ENCODE data around the gene SYNPO2.

The SYNPO2 gene

GRCh38 chr4:118995693-118996391, 107.2 kb downstream of the SYNPO2 start:
- TF ChIP-seq TAF1 (IDR thresholded peaks at IDR 0.05; ENCODE audit: borderline replicate concordance, insufficient read depth, low read length) (no peak), SIN3A (IDR thresholded peaks at IDR 0.05; ENCODE audit: borderline replicate concordance, insufficient read depth, low read length) (no peak), FOXP2 (optimal IDR thresholded peaks at IDR 0.05; ENCODE audit: borderline replicate concordance, extremely low read depth, extremely low read length, insufficient read depth) (no peak)

- TF ChIP-seq FOXP2 (optimal IDR thresholded peaks at IDR 0.05; ENCODE audit: borderline replicate concordance, extremely low read depth, extremely low read length, insufficient read depth) (no peak), TAF1 (IDR thresholded peaks at IDR 0.05; ENCODE audit: borderline replicate concordance, insufficient read depth, low read length) (no peak), SIN3A (IDR thresholded peaks at IDR 0.05; ENCODE audit: borderline replicate concordance, insufficient read depth, low read length) (no peak), POLR2AphosphoS5 (IDR thresholded peaks at IDR 0.05; ENCODE audit: low read depth, low read length) (no peak), REST (IDR thresholded peaks at IDR 0.05; ENCODE audit: insufficient read depth in 1 of 2, low read depth in 2 of 2, low read length in 2 of 2) (no peak)
Measured at GRCh38 chr4:118997601-118998000, 108.9 kb downstream of the SYNPO2 start.

GRCh38 chr4:118999919-119000318, 111.3 kb downstream of the SYNPO2 start:
- TF ChIP-seq SIN3A (IDR thresholded peaks at IDR 0.05; ENCODE audit: borderline replicate concordance, insufficient read depth, low read length) (no peak), REST (IDR thresholded peaks at IDR 0.05; ENCODE audit: insufficient read depth in 1 of 2, low read depth in 2 of 2, low read length in 2 of 2) (no peak), POLR2AphosphoS5 (IDR thresholded peaks at IDR 0.05; ENCODE audit: low read depth, low read length) (no peak), TAF1 (IDR thresholded peaks at IDR 0.05; ENCODE audit: borderline replicate concordance, insufficient read depth, low read length) (no peak), FOXP2 (optimal IDR thresholded peaks at IDR 0.05; ENCODE audit: borderline replicate concordance, extremely low read depth, extremely low read length, insufficient read depth) (no peak)

GRCh38 chr4:119000400-119000799, 111.7 kb downstream of the SYNPO2 start:
- TF ChIP-seq POLR2AphosphoS5 (IDR thresholded peaks at IDR 0.05; ENCODE audit: low read depth, low read length) (no peak), FOXP2 (optimal IDR thresholded peaks at IDR 0.05; ENCODE audit: borderline replicate concordance, extremely low read depth, extremely low read length, insufficient read depth) (no peak), TAF1 (IDR thresholded peaks at IDR 0.05; ENCODE audit: borderline replicate concordance, insufficient read depth, low read length) (no peak), SIN3A (IDR thresholded peaks at IDR 0.05; ENCODE audit: borderline replicate concordance, insufficient read depth, low read length) (no peak), REST (IDR thresholded peaks at IDR 0.05; ENCODE audit: insufficient read depth in 1 of 2, low read depth in 2 of 2, low read length in 2 of 2) (no peak)

GRCh38 chr4:119002476-119002875, 113.8 kb downstream of the SYNPO2 start:
- no peak for TF ChIP-seq POLR2AphosphoS5 (IDR thresholded peaks at IDR 0.05; ENCODE audit: low read depth, low read length)
- no peak for TF ChIP-seq FOXP2 (optimal IDR thresholded peaks at IDR 0.05; ENCODE audit: borderline replicate concordance, extremely low read depth, extremely low read length, insufficient read depth)
- TF ChIP-seq REST (IDR thresholded peaks at IDR 0.05; ENCODE audit: insufficient read depth in 1 of 2, low read depth in 2 of 2, low read length in 2 of 2), result no peak
- no peak for TF ChIP-seq TAF1 (IDR thresholded peaks at IDR 0.05; ENCODE audit: borderline replicate concordance, insufficient read depth, low read length)
- TF ChIP-seq SIN3A (IDR thresholded peaks at IDR 0.05; ENCODE audit: borderline replicate concordance, insufficient read depth, low read length), result no peak
